SK-N-SH (cell line): ENCODE results near the gene PTPN22. TPM values are rescaled to one million over a fixed set of nuclear protein-coding genes. Genes with fewer than 3 reads are reported as not detected.
A peak's percentile ranks its signal among the peaks of the same experiment; 100 is the strongest.

Experiments used
- CTCF ChIA-PET: fragments of 300-600, 350-600 bp; formaldehyde crosslinking; extraction: SDS; loops from one replicate; lab custom pipeline; 2021; lab: Yijun Ruan, JAX
- POLR2A ChIA-PET: fragments of 350-600 bp; sonication (Branson Sonifier 250); formaldehyde crosslinking; extraction: SDS; loops from one replicate; lab custom pipeline; 2020; ENCODE audit warnings: antibody characterized with exemption, inconsistent platforms; lab: Yijun Ruan, JAX
- DNase-seq: peaks from one replicate; pipeline ENCODE4 v3.0.0; 2012
- H2AFZ ChIP-seq: fragments of 200-600 bp; sonication (generic); 2 replicates; pipeline ENCODE4 v1.8.1; 2016; ENCODE audit warnings: antibody characterized with exemption, mild to moderate bottlenecking, low read depth
- H3F3A ChIP-seq: fragments of 200-600 bp; sonication (generic); replicated peaks from 2 replicates; pipeline ENCODE3; 2016; ENCODE audit warnings: antibody characterized with exemption, mild to moderate bottlenecking; ENCODE audit not compliant: insufficient read depth
- H3K27ac ChIP-seq, 2 experiments: fragments of 200-500 bp in 1 of 2; fragments of 200-600 bp in 1 of 2; sonication (Bioruptor generic) in 1 of 2; sonication (generic), shearing (Covaris generic) in 1 of 2; 2 replicates each; pipeline versions ENCODE4 v1.5.1 to v1.6.1; 2014 to 2016; ENCODE audit warnings: low read depth in 2 of 2, inconsistent platforms in 1 of 2, low read length in 1 of 2, mild to moderate bottlenecking in 1 of 2, mixed read lengths in 1 of 2
- H3K27me3 ChIP-seq: fragments of 200-600 bp; sonication (generic), shearing (Covaris generic); 2 replicates; pipeline ENCODE4 v1.6.1; 2016; ENCODE audit warnings: mixed run types; ENCODE audit not compliant: insufficient read depth
- H3K36me3 ChIP-seq, 2 experiments: fragments of 200-500 bp in 1 of 2; fragments of 200-600 bp in 1 of 2; sonication (Bioruptor generic) in 1 of 2; sonication (generic) in 1 of 2; replicated peaks in 1 of 2; 2 replicates each; pipeline versions ENCODE3 to v1.5.1; 2014 to 2016; ENCODE audit warnings: low read length in 1 of 2, mild to moderate bottlenecking in 1 of 2; ENCODE audit not compliant: insufficient read depth in 2 of 2, control insufficient read depth in 1 of 2
- H3K4me1 ChIP-seq, 2 experiments: fragments of 200-500 bp in 1 of 2; fragments of 200-600 bp in 1 of 2; sonication (Bioruptor generic) in 1 of 2; sonication (generic), shearing (Covaris generic) in 1 of 2; 2 replicates each; pipeline versions ENCODE4 v1.5.1 to v1.6.1; 2014 to 2016; ENCODE audit warnings: low read depth in 1 of 2, low read length in 1 of 2, mixed run types in 1 of 2; ENCODE audit not compliant: insufficient read depth in 2 of 2, control insufficient read depth in 1 of 2
- H3K4me2 ChIP-seq: fragments of 200-600 bp; sonication (generic), shearing (Covaris generic); 2 replicates; pipeline ENCODE4 v1.6.1; 2017; ENCODE audit warnings: mixed run types
- H3K4me3 ChIP-seq, 2 experiments: fragments of 200-500 bp in 1 of 2; fragments of 200-600 bp in 1 of 2; sonication (Bioruptor generic) in 1 of 2; sonication (generic), shearing (Covaris generic) in 1 of 2; 2 replicates each; pipeline versions ENCODE4 v1.5.1 to v1.8.1; 2014 to 2016; ENCODE audit warnings: low read depth in 2 of 2, inconsistent platforms in 1 of 2, low read length in 1 of 2, mild to moderate bottlenecking in 1 of 2, mixed read lengths in 1 of 2, moderate library complexity in 1 of 2
- H3K79me2 ChIP-seq: fragments of 200-600 bp; sonication (generic); 2 replicates; pipeline ENCODE4 v1.8.1; 2017; ENCODE audit warnings: mild to moderate bottlenecking; ENCODE audit not compliant: insufficient read depth
- H3K9ac ChIP-seq: fragments of 200-600 bp; sonication (generic); 2 replicates; pipeline ENCODE4 v1.6.1; 2017; ENCODE audit warnings: mixed run types
- H3K9me2 ChIP-seq: fragments of 200-600 bp; sonication (generic); 2 replicates; pipeline ENCODE4 v1.6.1; 2017; ENCODE audit warnings: mixed run types
- H3K9me3 ChIP-seq: fragments of 200-600 bp; sonication (generic); 2 replicates; pipeline ENCODE4 v1.6.1; 2017; ENCODE audit warnings: mixed run types, mild to moderate bottlenecking, moderate library complexity
- H4K20me1 ChIP-seq: fragments of 200-600 bp; sonication (generic); 2 replicates; pipeline ENCODE4 v1.6.1; 2017; ENCODE audit warnings: mild to moderate bottlenecking, mixed run types; ENCODE audit not compliant: insufficient read depth
- EZH2phosphoT487 ChIP-seq: fragments of 200-600 bp; sonication (generic); IDR thresholded peaks from 2 replicates; pipeline ENCODE4 v1.6.1; 2017; ENCODE audit warnings: low read depth, mixed run types, mild to moderate bottlenecking, antibody characterized with exemption, moderate library complexity, borderline replicate concordance
- TCF12 ChIP-seq: IDR thresholded peaks from 2 replicates; pipeline ENCODE4 v1.4.0; 2012
- WGBS: methylation state at CpG from one replicate; pipeline ENCODE4 v1.1.6; 2017; ENCODE audit warnings: low lambda C conversion rate; 5-methylcytosine and 5-hydroxymethylcytosine counted together
- polyA plus RNA-seq, 3 experiments: library from polyadenylated mRNA; depleted of rRNA; stranded (reverse); fragments of >200 nt; gene quantifications; 2 replicates each; pipeline ENCODE4 v1.2.3, GENCODE V29; 2012

Gene PTPN22
- polyA plus RNA-seq, 1 of the 3 experiments (the other 2 are of a cell fraction) = 0.12 TPM

DNA sequence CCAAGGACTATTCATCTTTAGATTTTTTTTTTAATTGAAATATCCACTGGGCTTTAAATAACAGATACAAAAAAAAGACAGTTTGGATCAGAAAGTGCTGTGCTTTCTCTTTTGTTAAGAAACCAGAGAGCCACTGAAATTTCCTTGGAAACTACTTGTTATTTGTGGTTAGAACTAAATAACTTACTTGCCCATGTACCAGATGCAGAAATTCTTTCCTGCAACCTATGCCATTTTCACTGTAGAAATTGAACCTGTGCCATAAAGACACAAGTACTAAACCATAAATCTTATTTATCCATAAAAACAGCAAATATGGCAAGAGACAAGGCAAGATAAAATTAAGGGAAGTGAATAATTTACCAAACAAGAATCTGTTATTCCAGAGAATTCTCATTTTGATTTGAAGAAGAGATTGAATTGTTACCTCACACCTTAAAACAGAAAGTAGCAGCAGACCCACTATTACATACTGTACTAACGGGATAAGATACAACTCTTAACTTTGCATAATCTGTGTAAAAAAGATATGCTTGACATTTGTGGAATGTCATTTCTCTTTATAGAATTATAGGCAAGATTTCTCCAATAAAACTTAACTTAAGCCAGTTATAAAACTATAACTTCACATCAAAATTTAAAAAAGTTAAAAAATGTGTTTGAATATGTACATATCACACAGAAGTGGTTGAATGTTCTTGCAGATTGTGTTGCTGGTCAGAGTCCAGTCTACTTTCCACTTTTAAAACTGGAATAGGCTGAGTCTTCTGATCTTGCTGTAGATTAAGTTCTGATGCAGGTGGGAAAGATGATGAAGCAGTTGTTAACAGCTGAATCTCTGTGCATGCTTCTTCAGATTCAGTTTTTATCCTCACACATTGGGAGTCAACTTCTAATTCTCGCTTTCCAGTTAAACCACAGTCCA lies 105.9 kb downstream of the PTPN22 start:
- no peak for DNase-seq
- no peaks in the 10 kb centered on the region for H3K9me3 ChIP-seq
- peak overlapping the region; percentile 2 to 55; a peak in 3 of 4 replicates for H3K27ac ChIP-seq
- peaks cover 32 to 47% of the 10 kb centered on the region in 2 experiments for H3K36me3 ChIP-seq
- ChIA-PET POLR2A (no interaction called here), CTCF (no interaction called here)
- no peak overlapping the region for H3K4me2 ChIP-seq
- no peaks in the 10 kb centered on the region for H3K27me3 ChIP-seq
- H3F3A ChIP-seq = peaks cover 23% of the 10 kb centered on the region
- peaks cover 18% of the 10 kb centered on the region for H3K79me2 ChIP-seq
- no peaks in the 10 kb centered on the region for H4K20me1 ChIP-seq
- WGBS = 93% methylated on average over 2 of the region's 2 CpGs
- H3K4me1 ChIP-seq = peaks cover 7 to 14% of the 10 kb centered on the region in 2 experiments; a peak in 3 of 4 replicates
- no peak overlapping the region for H3K4me3 ChIP-seq
- no peak overlapping the region for H2AFZ ChIP-seq
- H3K9me2 ChIP-seq = no peaks in the 10 kb centered on the region
- TF ChIP-seq TCF12 (peak; percentile 22; the same call in 1 of the 2 replicates), EZH2phosphoT487 (no peak)
- no peak overlapping the region for H3K9ac ChIP-seq

Other genes with a start within 250 kb of the PTPN22 start
- gene PHTF1, start 112.2 kb downstream of the PTPN22 start, polyA plus RNA-seq (2012; rRNA removed) = 10.8 and 14.1 TPM in 2 replicates
- 3.9 and 4.0 TPM in 2 replicates for gene RSBN1, start 59.2 kb downstream of the PTPN22 start, polyA plus RNA-seq (2012; rRNA removed)
- 0.02 and 0.05 TPM in 2 replicates for gene BCL2L15, start 15.9 kb upstream of the PTPN22 start, polyA plus RNA-seq (2012; rRNA removed)
- gene AP4B1, start 33.1 kb upstream of the PTPN22 start, polyA plus RNA-seq (2012; rRNA removed) = 11.5 and 16.8 TPM in 2 replicates
- 3.0 and 3.3 TPM in 2 replicates for gene DCLRE1B, start 33.6 kb upstream of the PTPN22 start, polyA plus RNA-seq (2012; rRNA removed)
- 7.1 and 10.1 TPM in 2 replicates for gene HIPK1, start 57.6 kb upstream of the PTPN22 start, polyA plus RNA-seq (2012; rRNA removed)
- 26.1 and 28.3 TPM in 2 replicates for gene OLFML3, start 107.8 kb upstream of the PTPN22 start, polyA plus RNA-seq (2012; rRNA removed)